Vagina (tissue), 1 donor: ENCODE data around the gene RASA4. TPM values are rescaled to one million over a fixed set of nuclear protein-coding genes. Genes with fewer than 3 reads are reported as not detected.

ENCODE experiments used
- small RNA-seq: library from RNA; depleted of rRNA; stranded (forward); fragments of <200 nt; gene quantifications from one replicate; pipeline ENCODE3, GENCODE V24; 2016
- total RNA-seq: library from RNA; depleted of rRNA; stranded (reverse); fragments of >200 nt; gene quantifications from one replicate; pipeline ENCODE4 v1.2.3, GENCODE V29; 2016

Gene RASA4
- total RNA-seq, 1 donor from 2014 or later, result 85.7 TPM

Small RNAs within 50 kb of the gene (small RNA-seq; reads per million reads assigned to genes)
- gene UPK3BL1, result not detected

Other genes starting within 250 kb of the RASA4 start
- 17.4 TPM for gene PRKRIP1, start 220.4 kb downstream of the RASA4 start, total RNA-seq
- 15.5 TPM for gene ORAI2, start 183.2 kb downstream of the RASA4 start, total RNA-seq
- gene ALKBH4, start 151.9 kb downstream of the RASA4 start, total RNA-seq, result 8.3 TPM
- 11.0 TPM for gene LRWD1, start 151.8 kb downstream of the RASA4 start, total RNA-seq
- gene POLR2J, start 137.8 kb downstream of the RASA4 start, total RNA-seq, result 20.1 TPM
- gene RASA4B, start 99.0 kb downstream of the RASA4 start, total RNA-seq, result 19.6 TPM
- gene UPK3BL2, start 73.1 kb downstream of the RASA4 start, total RNA-seq, result 9.8 TPM
- not detected for gene SPDYE2, start 65.5 kb downstream of the RASA4 start, total RNA-seq
- gene POLR2J3, start 44.2 kb downstream of the RASA4 start, total RNA-seq, result 28.7 TPM
- 83.7 TPM for gene UPK3BL1, start 26.0 kb upstream of the RASA4 start, total RNA-seq
- gene SPDYE2B, start 33.6 kb upstream of the RASA4 start, total RNA-seq, result not detected
- 2.2 TPM for gene POLR2J2, start 54.9 kb upstream of the RASA4 start, total RNA-seq
- 15.5 TPM for gene FAM185A, start 132.2 kb upstream of the RASA4 start, total RNA-seq